KMS-11 (cell line): ENCODE data around the gene FKBP2.

Experiments used
- H2AFZ ChIP-seq: fragments of 200-600 bp; sonication (generic); 2 replicates; pipeline ENCODE4 v1.6.1; 2016; ENCODE audit warnings: antibody characterized with exemption, mixed run types, low read depth
- H3K27ac ChIP-seq: fragments of 200-600 bp; sonication (generic); 2 replicates; pipeline ENCODE4 v1.6.1; 2016; ENCODE audit warnings: mild to moderate bottlenecking, mixed run types
- H3K27me3 ChIP-seq: fragments of 200-600 bp; sonication (generic); 2 replicates; pipeline ENCODE4 v1.6.1; 2017; ENCODE audit warnings: mild to moderate bottlenecking, low read depth, mixed run types, moderate library complexity; ENCODE audit not compliant: insufficient read depth
- H3K36me3 ChIP-seq: fragments of 200-600 bp; sonication (generic); 2 replicates; pipeline ENCODE4 v1.6.1; 2017; ENCODE audit warnings: mild to moderate bottlenecking, mixed run types; ENCODE audit not compliant: insufficient read depth
- H3K4me1 ChIP-seq: fragments of 200-600 bp; sonication (generic); 2 replicates; pipeline ENCODE4 v1.6.1; 2016; ENCODE audit warnings: mild to moderate bottlenecking, low read depth, mixed run types; ENCODE audit not compliant: poor library complexity, severe bottlenecking
- H3K4me2 ChIP-seq: fragments of 200-600 bp; sonication (generic); 2 replicates; pipeline ENCODE4 v1.7.0; 2016; ENCODE audit warnings: mild to moderate bottlenecking, mixed run types
- H3K4me3 ChIP-seq: fragments of 200-600 bp; sonication (generic); IDR thresholded peaks from 2 replicates; pipeline ENCODE4 v1.6.1; 2017; ENCODE audit warnings: low read depth, low read length, mixed read lengths; ENCODE audit not compliant: insufficient read depth
- H3K79me2 ChIP-seq: fragments of 200-600 bp; sonication (generic); 2 replicates; pipeline ENCODE4 v1.6.1; 2016; ENCODE audit warnings: low read depth, mixed run types; ENCODE audit not compliant: insufficient read depth
- H3K9ac ChIP-seq: fragments of 200-600 bp; sonication (generic); 2 replicates; pipeline ENCODE4 v1.6.1; 2016; ENCODE audit warnings: mild to moderate bottlenecking, mixed run types
- H4K20me1 ChIP-seq: fragments of 200-600 bp; sonication (generic); 2 replicates; pipeline ENCODE4 v1.6.1; 2016; ENCODE audit warnings: mild to moderate bottlenecking, mixed run types; ENCODE audit not compliant: insufficient read depth
- CTCF ChIP-seq: fragments of 200-600 bp; sonication (generic); conservative IDR thresholded peaks from 2 replicates; pipeline ENCODE4 v1.6.1; 2017; ENCODE audit warnings: low read depth, mild to moderate bottlenecking, antibody characterized with exemption, low read length, moderate library complexity, mixed read lengths

FKBP2 gene

GRCh38 chr11:64208086-64208795, 32.7 kb upstream of the FKBP2 start:
- Histone ChIP-seq H3K4me3 (no peak overlapping the region), H4K20me1 (0 out of 2 replicates have a peak, but pooled peaks cover 6% of the 10 kb centered on the region), H3K27me3 (no peaks in the 10 kb centered on the region)

GRCh38 chr11:64208796-64209562, 31.9 kb upstream of the FKBP2 start:
- no peaks in the 10 kb centered on the region for H3K27me3 ChIP-seq
- H3K27ac ChIP-seq: no peak overlapping the region
- no peak overlapping the region for H3K4me2 ChIP-seq
- H3K79me2 ChIP-seq: no peaks in the 10 kb centered on the region; the same call in 1 of the 2 replicates
- no peak overlapping the region for H3K4me3 ChIP-seq
- no peaks in the 10 kb centered on the region for H3K36me3 ChIP-seq
- 0 out of 2 replicates have a peak, but pooled peaks cover 3% of the 10 kb centered on the region for H4K20me1 ChIP-seq
- no peak overlapping the region for H2AFZ ChIP-seq
- peaks cover 25% of the 10 kb centered on the region for H3K4me1 ChIP-seq
- no peak for TF ChIP-seq CTCF
- no peak overlapping the region for H3K9ac ChIP-seq

More at GRCh38 chr11:64208086-64208795, 32.7 kb upstream of the FKBP2 start:
- Histone ChIP-seq H2AFZ (no peak overlapping the region), H3K9ac (peak overlapping the region; percentile 71; the same call in 1 of the 2 replicates), H3K79me2 (no peaks in the 10 kb centered on the region; the same call in 1 of the 2 replicates), H3K4me1 (peaks cover 32% of the 10 kb centered on the region), H3K27ac (peak overlapping the region; percentile 58; the same call in 1 of the 2 replicates), H3K36me3 (no peaks in the 10 kb centered on the region; the same call in 1 of the 2 replicates), H3K4me2 (peak overlapping the region; percentile 84)
- TF ChIP-seq CTCF: no peak

GRCh38 chr11:64209563-64209843, 31.4 kb upstream of the FKBP2 start:
- H3K36me3 ChIP-seq: no peaks in the 10 kb centered on the region
- TF ChIP-seq CTCF: no peak
- H3K27me3 ChIP-seq: no peaks in the 10 kb centered on the region
- no peak overlapping the region for H3K27ac ChIP-seq
- no peak overlapping the region for H2AFZ ChIP-seq
- H3K79me2 ChIP-seq: no peaks in the 10 kb centered on the region; the same call in 1 of the 2 replicates
- H3K4me1 ChIP-seq: peaks cover 19% of the 10 kb centered on the region
- no peak overlapping the region for H3K4me3 ChIP-seq
- H3K9ac ChIP-seq: no peak overlapping the region
- H3K4me2 ChIP-seq: no peak overlapping the region
- no peaks in the 10 kb centered on the region for H4K20me1 ChIP-seq

GRCh38 chr11:64210301-64211020, 30.4 kb upstream of the FKBP2 start:
- Histone ChIP-seq H4K20me1 (no peaks in the 10 kb centered on the region), H3K9ac (no peak overlapping the region)
- TF ChIP-seq CTCF: no peak

More at GRCh38 chr11:64210301-64211020, 30.4 kb upstream of the FKBP2 start:
- no peak overlapping the region for H3K4me2 ChIP-seq
- H3K4me3 ChIP-seq: no peak overlapping the region
- H3K79me2 ChIP-seq: no peaks in the 10 kb centered on the region; the same call in 1 of the 2 replicates
- H3K27ac ChIP-seq: no peak overlapping the region
- no peak overlapping the region for H2AFZ ChIP-seq
- no peaks in the 10 kb centered on the region for H3K36me3 ChIP-seq
- peaks cover 10% of the 10 kb centered on the region for H3K4me1 ChIP-seq
- no peaks in the 10 kb centered on the region for H3K27me3 ChIP-seq
